Activated CD8-positive, alpha-beta memory T cell treated with anti-CD3 and anti-CD28 coated beads for 48 hours (primary cell): ENCODE results near the gene CYP26B1.

Experiments
- DNase-seq, 3 experiments: peaks; one replicate each; pipeline ENCODE4 v3.0.0-alpha.2; 2020; ENCODE audit warnings: low read depth in 2 of 3, low spot score in 2 of 3

CYP26B1 gene

DNA sequence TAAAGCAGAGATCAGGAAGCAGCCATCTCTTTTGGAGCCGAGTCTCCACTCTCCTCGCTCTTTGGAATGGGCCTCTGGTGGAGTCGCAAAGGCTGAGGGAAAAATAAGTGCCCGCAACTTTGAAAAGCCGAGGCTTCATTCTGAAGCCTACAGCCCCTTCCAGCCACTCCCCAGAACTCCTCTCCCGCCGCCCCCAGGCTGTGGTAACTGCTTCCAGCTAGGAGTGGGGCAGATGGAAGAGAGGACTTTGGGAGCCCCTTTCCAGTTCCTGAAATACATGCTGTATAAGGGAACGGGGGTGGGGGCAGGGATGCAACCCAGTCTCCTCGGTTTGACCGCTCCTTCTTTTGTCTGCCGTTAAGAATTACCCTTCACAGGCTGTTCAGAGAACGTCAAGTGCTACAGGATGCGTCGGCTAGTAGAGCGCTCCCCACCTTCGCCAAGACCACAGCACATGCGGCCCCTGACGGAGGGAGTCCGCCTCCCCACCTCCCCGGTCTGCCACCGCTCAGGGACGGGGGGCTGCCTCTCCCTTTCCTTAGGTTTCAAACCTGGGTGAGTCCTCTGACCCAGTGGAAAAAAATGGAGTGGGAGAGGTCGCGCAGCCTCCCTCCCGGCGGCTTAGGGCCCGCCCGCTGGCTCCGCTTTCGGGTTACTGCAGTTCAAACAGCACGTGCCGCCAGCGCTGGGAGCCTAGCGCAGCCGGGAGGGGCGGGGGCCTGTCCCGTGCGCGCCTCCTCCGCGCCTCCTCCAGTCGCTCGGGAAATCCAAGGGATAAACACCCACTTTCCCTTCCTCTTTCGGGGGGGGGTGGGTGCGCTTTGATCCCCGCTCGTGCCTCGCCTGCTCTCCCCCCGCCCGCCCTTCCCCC is 4.9 kb downstream of the CYP26B1 start:
- DNase-seq: no peak

- no peak for DNase-seq
Observed at GRCh38 chr2:72141881-72142451, 5.7 kb downstream of the CYP26B1 start.

- DNase-seq: no peak
Observed at GRCh38 chr2:72141032-72141645, 6.5 kb downstream of the CYP26B1 start.

- DNase-seq: no peak
Observed at GRCh38 chr2:72140621-72140960, 7.1 kb downstream of the CYP26B1 start.

- DNase-seq: no peak
Observed at GRCh38 chr2:72139874-72140620, 7.6 kb downstream of the CYP26B1 start.

DNA sequence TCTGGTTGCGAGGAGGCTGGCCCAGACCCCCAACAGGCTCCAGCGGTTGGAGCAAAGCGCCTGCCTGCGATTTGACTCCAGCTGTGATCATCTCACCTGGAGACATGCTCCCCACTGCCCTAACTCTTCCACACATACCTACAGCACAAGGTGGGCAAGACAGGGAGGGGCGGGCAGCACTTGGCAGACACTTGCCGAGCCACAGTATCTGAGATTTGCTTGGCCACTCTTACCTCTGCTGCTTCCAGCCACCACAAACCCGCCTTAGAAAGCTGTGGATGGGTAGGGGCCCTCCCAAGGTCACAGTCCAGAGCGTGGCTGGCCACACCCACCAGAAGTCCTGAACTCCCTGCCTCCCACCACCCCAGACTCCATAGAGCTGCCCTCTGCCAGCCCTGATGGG is 8.2 kb downstream of the CYP26B1 start:
- DNase-seq: no peak

DNA sequence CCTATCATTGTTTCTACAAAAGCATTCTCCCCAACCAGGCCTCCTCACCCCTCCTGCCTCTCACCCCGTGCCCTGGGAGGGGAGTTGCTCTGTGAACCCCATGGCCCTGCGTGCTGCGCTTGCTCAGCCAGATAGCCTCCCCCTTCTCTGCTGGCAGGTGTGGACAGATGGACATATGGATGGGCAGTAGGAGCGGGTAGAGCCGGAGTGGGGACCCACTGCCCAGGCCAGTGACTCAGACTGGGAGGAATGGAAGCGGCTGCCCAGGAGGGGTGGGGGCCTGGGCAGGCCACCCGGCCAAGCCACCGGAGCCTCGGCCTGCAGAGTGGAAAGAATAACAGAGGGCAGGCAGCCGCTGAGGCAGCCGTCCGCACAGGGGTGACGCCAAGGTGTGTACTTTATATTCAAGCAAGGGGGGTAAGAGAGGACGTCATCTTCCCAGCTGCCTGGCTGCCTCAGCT is 8.7 kb downstream of the CYP26B1 start:
- DNase-seq: no peak

GRCh38 chr2:72138011-72138881 is 9.4 kb downstream of the CYP26B1 start:
- DNase-seq: no peak

GRCh38 chr2:72137498-72138010 is 10.1 kb downstream of the CYP26B1 start:
- DNase-seq: peak; percentile 30 to 76 (median 71)

- no peak for DNase-seq
Observed at GRCh38 chr2:72136933-72137497, 10.6 kb downstream of the CYP26B1 start.

DNA sequence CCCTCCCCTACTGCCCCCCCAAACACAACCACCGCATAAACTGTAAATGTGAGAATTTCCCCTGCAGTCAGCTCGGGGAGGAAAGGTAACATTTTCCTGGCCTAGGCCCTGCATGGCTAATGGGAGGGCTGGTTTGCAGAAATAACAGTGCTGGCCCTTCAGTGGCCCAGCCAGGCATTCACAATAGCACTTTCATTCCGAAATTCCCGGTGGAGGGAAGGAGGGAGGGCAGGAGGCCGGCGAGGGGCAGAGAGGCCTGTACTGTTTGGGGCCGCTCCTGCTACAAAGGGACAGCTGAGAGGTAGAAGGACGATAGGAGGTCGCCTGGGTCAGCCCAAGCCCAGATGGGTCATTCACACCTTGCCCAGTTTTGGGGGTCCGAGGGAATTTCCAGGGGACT is 11.3 kb downstream of the CYP26B1 start:
- no peak for DNase-seq

GRCh38 chr2:72135921-72136320 is 11.7 kb downstream of the CYP26B1 start:
- DNase-seq: no peak

GRCh38 chr2:72134997-72135800 is 12.5 kb downstream of the CYP26B1 start:
- DNase-seq: no peak

DNA sequence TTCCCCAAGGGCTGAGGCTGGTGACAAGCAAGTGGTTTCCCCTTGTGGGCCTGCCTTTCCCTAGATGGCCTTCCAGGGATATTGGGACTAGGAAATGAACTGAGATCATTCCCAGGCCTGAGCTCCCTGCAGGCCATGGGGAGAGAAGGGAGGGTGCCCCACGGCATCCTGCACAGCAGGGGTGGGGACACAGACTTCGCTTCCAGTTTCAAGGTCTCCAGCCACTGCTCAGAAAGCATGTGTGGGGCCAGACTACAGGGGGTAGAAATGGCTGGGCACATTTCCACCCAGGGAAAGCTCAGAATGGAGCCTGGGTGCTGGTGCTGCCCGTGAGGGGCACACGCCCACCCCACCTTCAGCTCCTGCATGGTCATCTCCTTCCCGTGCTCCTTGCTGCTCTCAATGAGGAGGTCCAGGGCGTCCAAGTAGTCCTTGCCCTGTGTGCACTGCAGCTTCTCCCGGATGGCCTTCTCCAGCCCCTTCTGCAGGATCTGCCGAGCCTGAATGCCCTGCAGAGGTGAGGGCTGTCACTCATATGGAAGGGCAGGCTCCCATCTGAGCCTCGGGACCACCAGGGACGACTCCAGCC is 13.2 kb downstream of the CYP26B1 start:
- no peak for DNase-seq

- DNase-seq: no peak
Observed at GRCh38 chr2:72133721-72134407, 13.8 kb downstream of the CYP26B1 start.

GRCh38 chr2:72132981-72133720 is 14.5 kb downstream of the CYP26B1 start:
- no peak for DNase-seq
